VCaP (cell line): Measurements from ENCODE around the gene NKX6-1.

Experiments used
- H3K27ac ChIP-seq: fragments of 450-650 bp; 2 replicates; pipeline ENCODE4 v1.5.1; 2017
- CTCF ChIP-seq: fragments of 450-650 bp; conservative IDR thresholded peaks from 2 replicates; pipeline ENCODE4 v1.5.1; 2017; ENCODE audit warnings: mild to moderate bottlenecking, moderate library complexity

The NKX6-1 gene

GRCh38 chr4:84455697-84456096 is 43.4 kb downstream of the NKX6-1 start:
- H3K27ac ChIP-seq, result no peak overlapping the region
- TF ChIP-seq CTCF, result no peak

DNA sequence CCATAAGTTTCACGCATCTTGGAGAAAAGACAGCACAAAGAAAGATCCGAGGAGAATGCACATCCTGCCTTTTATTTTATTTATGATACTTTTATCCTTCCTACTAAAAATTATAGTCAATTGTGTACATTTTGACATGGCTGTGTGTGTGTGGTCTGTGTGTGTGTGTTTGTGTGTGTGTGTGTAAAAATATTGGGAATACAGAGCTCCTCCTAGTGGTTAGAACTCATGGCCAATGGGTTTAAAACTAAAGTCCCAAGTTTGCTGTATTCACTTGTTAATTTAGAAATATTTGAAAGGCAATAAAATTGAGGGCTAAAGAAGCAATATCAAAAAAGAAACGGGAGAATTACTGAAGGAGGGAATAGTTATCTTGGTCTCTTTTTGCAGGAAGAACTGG is 47.5 kb downstream of the NKX6-1 start:
- peak; percentile 85 for TF ChIP-seq CTCF
- no peak overlapping the region; the same call in 1 of the 2 replicates for H3K27ac ChIP-seq

- no peak for TF ChIP-seq CTCF
- no peak overlapping the region for H3K27ac ChIP-seq
Measured at GRCh38 chr4:84443523-84443922, 55.6 kb downstream of the NKX6-1 start.

DNA sequence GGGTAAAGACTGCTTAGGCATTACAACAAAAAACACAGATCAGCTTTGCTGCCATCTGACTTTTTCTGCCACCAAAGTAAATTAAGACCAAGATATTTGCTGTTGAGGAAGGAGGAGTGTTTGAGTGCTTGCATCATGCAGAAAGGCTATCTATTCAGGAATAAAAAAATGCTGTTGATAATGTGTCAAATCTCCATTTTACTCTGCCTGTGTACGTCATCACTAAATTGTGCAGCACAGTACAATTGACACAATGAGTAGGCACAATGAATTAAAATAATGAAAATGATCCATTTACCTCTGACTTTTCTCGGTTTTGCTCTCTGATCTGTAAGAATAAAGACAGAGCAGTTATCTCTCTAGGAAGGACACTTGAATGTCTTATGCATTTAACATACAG is 56.3 kb downstream of the NKX6-1 start:
- TF ChIP-seq CTCF, result no peak

More for the DNA sequence above, 56.3 kb downstream of the NKX6-1 start:
- no peak overlapping the region for H3K27ac ChIP-seq
